ENCODE measurements around the gene RPTOR. TPM values are rescaled to one million over a fixed set of nuclear protein-coding genes. Genes with fewer than 3 reads are reported as not detected.
"Not testable (repeated sequence)": the region's sequence is repeated elsewhere in the genome, so short reads cannot be mapped to it uniquely, and the experiment has no call there.

The RPTOR gene
- total RNA-seq, 1 donor from 2014 or later: 21.8 TPM

DNA sequence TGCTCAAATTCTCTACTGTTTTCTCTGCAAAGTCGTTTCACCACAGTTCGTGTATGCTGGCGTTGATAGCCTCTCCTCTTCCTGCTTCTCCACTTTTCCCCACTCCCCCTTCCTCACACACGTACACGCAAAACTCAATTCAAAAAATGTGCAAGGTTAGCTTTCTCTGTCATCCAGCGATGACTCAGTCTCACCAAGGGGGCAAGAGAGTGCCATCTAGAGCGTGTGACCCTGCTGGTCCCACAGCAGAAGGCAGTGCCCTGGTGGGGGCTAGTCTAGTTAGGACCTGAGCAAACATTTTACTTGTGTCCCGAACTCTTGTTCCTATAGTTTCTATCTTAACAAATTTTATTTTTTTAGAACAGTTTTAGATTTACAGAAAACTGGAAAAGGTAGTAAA, 325.8 kb downstream of the RPTOR start:
- no peak for DNase-seq

DNA sequence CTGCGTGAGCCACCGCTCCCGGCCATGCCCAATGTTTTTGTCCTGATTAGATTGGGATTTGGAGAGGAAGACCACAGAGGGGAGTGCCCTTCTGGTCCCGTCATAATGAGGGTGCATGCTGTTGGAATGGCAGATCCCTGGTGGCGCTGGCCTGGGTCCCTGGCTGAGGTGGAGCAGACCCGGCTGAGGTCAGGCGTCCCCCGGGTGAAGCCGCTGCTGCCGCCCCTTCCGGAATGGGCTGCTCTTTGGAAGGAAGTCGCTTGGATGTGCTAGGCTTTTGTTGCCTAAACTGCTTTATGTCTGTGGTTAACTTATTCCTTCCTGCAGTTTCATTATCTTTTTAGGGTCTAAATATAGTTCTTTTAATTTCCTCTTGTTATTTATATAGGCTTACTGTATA, 326.7 kb downstream of the RPTOR start:
- DNase-seq: peak; percentile 35

DNA sequence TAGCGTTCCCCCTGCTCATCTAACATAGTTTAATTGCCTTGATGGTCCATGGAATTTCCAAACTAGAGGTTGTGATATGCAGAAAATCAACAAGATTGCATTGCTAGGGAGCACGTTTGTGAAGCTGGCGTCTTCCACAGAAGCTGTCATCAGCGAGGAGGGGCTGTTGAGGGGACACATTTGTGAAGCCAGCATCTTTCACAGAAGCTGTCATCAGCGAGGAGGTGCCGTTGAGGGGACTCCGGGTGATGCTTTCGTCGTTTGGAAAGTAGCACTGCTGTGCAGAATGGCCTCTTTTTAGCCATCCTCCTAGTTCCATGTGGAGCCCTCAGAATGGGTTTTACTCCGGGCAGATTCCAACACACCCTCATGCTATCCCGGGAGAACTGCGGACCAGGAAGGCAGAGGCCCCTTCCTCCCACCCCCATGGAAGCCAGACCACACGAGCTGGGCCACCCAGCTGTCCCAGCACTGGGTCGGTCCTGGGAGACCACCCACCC, 327.4 kb downstream of the RPTOR start:
- no peak for DNase-seq

DNA sequence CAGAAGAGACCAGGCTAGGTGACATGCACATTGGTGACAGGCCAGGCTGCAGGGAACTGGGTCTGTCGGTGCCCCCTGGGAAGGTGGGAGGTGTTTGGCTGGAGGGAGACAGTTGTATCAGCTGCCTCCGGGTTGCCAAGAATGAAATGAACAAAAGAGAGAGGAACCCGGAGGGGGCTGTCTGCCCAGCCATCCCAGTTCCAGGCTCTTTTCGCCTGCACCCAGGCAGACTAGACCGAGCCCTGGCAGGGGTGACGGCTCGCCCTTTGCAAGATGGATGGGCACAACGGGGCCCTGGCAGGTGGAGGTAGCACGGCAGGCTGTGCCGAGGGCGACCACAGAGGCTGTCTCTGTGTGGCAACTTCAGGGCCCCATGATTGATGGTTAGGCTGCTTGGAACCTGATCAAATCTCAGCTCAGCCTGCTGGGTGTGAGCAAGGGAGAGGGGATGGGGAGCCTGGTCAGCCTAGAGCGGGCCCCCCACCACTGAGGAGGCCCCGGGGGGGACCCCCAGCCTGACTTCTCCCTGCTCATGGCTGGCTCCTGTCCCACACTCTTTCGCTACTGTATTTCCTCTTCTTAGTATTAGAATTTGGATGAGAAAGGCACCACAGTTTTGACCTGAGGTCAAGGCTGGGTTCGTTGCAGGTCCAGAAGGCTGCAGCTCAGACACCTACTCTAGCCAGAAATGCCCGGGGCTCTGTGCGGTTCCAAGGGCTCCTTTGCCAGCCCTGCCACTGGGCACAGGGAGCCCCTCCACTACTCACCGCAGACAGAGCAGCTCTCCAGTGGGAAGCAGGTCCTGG, 328.1 kb downstream of the RPTOR start:
- DNase-seq: no peak

DNA sequence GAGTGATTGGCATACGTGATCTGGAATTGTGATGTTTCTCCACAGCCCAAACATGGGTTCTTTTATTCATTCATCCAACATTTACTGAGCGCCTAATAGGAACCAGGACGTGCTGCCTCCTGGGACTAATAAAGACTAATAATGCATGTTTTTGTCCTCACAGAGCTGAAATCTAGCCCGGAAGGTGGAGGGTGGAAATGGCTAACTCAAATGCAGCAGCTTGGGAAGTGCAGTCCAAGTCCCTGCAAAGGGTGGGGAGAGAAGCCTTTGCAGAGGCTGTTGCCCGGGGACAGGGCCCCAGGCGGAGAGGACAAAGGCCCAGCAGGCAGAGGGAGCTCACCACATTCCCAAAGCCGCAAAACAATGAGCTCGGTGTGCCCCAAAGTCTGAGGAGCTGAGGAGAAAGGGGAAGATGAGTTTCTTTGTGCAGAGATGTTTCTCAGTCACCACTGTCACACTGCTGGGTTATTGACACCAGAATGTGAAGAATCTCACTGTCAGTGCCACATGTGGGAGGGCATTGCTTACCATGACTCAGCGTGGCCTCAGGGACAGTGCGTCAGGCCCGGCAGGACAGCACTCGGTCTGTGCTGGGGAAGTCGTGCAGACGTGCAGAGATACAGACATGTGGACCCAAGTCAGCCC, 328.8 kb downstream of the RPTOR start:
- no peak for DNase-seq

DNA sequence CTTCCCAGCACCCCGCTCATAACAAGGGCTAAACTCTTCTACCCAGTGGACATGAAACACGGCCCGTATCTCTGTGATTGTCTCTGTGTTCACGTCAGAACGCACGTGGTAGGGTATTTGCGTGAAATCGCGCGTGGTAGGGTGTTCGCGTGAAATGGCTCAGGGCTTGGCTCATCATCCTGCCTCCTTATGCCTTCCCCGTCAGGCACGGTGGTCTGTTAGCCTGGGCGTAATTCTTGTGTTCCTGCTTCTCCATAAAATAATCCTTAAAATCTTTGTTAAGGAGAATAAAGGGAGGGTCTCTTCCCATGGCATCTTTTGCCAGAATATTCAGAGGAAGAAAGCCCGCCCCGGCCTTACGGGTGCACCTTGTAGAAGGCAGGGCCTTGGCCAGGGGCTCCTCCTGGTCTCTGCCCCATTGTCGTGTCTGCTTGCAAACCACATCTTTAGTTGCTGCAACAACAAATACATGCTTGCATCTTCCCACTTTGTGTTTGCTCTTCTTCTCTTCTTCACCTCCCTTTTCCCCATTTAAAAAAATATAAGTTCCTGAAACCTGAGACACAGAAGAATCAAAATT, 330.3 kb downstream of the RPTOR start:
- DNase-seq: no peak

DNA sequence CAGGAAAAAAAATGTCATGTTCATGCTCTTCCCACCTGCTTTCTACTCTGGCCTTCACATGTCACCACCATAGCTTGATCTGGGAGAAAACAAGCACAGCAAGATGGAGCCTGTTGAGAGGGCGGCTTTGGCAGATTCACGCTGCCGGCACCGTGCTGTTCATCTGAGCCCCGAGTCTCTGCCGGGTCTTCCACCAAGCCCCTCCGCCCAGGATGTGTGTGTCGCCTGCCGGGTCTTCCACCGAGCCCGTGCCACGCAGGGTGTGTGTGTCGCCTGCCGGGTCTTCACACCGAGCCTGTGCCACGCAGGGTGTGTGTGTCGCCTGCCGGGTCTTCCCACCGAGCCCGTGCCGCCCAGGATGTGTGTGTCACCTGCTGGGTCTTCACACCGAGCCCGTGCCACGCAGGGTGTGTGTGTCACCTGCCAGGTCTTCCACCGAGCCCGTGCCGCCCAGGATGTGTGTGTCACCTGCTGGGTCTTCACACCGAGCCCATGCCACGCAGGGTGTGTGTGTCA, 330.9 kb downstream of the RPTOR start:
- not testable (repeated sequence) for DNase-seq

DNA sequence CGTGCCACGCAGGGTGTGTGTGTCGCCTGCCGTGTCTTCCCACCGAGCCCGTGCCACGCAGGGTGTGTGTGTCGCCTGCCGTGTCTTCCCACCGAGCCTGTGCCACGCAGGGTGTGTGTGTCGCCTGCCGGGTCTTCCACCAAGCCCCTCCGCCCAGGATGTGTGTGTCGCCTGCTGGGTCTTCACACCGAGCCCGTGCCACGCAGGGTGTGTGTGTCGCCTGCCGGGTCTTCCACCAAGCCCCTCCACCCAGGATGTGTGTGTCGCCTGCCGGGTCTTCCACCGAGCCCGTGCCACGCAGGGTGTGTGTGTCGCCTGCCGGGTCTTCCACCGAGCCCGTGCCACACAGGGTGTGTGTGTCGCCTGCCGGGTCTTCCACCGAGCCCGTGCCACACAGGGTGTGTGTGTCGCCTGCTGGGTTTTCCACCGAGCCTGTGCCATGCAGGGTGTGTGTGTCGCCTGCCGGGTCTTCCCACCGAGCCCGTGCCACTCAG, 331.9 kb downstream of the RPTOR start:
- not testable (repeated sequence) for DNase-seq

DNA sequence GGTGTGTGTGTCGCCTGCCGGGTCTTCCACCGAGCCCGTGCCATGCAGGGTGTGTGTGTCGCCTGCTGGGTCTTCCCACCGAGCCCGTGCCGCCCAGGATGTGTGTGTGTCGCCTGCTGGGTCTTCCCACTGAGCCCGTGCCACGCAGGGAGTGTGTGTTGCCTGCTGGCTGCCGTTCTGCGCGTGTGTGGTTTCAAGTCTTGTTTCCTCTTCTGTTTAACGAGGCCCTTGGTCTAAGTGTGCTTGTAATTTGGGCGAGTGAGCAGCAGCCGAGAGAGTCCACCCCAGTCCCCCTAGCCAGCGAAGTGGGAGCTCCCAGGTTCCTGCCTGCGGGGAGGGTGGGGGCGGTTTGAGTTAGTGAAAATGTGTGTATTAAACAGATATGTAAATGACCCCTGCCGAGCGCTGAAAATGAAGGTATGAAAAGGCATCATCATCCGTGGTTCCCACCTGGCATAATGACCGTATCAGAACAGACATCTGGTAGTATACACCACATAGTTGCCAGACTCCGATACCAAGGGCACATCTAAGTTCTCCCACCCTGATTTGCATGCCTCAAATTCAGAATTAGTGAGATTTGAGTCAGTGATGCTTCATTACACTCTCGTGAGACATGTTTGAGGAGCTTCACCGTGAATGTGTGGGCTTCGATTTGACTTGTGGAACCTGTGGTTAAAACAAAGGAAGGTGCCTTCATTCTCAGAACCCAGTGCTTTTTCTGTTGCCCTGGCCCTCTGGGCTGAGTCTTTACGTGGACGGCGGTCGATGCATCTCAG, 332.5 kb downstream of the RPTOR start:
- DNase-seq: no peak

DNA sequence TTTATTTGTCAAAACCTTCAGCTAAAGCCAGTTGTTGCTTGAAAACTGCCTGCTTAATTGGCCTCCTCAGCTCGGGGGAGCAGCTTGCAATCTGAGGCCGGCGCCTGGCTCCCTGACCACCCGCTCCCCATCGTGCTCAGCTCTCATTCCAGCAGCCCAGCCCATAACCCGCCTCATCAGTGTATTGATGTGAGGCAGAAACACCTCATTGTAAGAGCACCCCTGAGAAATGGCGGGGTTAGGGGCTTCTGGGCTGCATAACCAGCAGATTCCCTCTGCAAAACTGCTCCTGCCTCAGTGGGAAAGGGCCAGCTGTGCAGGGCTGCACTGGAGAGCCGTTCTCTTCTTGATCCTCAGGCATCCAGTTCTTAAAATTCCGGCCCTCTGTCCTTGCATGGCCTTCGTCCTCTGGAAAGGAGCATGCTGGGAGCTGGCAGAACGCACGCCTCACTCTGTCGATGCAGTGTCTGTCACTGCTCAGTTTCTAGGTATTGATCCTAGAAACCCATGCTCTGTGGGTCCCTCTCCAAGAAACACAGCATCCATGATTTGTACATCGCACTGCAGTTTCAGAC, 333.2 kb downstream of the RPTOR start:
- no peak for DNase-seq

DNA sequence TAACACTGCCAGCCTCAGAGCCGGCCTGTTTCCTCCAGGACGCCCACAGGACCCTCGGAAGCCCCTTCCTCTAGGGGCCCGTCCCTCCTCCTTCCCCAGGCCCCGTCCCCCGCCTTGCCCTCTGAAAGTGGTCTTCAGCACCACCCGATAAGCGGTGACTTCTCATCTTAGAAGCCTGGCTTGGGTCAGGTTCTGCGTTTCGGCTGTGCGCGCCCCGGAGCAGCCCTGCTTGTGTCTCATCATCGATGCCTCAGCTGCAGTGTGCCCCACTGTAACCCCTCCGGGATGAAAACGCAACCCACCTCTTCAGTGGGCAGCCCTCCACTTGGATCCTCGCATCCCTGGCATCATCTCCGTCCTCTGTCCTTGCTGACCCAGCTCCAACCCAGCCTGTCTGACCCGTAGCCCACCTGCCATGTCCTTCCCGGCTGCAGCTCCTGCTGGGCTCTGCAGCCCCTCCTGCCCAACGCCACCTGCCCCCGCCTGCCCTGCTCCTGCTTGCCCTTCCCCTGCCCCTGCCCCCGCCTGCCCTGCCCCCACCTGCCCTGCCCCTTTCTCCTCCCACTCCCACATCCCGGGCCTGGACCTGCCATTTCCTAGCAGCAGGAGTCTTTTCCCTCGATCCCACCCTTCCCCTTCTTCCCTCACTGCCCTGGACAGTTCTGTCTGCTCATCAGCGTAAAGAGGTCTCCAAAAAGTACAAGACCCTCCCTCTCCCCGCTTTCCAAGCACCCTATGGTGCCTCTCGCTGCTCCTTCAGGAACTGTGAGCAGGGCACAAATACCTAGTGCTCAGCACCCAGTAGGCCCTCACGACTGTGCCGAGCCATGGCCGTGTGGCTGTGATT, 334.5 kb downstream of the RPTOR start:
- DNase-seq: no peak

DNA sequence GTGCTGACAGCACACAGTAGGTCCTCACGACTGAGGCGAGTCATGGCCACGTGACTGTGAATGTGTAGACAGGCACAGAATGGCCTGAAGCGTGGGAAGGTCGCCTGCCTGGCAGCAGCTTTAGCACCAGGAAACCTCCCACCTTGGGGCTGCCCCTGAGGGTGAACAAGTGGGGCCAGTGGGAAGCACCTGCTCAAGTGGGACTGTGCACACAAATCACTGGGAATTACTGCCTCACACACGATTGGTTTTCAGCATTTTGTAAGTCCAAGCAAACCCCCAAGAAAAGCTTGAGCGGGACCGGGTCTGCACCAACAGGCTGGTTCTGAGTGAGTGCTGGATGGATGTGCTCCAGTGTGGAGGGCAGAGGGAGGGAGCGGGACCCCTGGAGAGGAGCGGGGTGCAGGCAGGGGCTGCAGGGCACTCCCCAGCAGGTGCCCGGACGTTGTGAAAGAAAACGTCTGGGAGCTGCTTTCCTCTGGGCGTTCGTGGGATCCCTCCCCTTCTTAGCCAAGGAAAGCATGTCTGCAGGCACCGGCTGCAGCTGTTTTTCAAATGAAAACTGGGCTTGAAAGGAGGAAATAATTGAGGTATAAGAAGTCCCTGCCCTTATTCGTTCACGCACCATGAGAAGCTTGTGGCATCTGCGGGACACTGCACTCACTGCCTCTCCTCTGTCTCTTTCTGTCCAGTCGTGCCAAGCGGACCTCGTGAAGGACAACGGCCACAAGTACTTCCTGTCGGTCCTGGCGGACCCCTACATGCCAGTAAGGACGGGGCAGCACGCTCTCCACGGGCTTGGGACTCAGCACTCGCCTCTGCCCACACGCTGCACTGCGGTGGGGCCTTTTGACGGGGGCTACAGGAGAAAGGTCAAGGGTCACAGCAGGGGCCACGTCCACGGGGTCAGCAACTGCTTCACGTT, 335.3 kb downstream of the RPTOR start:
- DNase-seq: no peak

DNA sequence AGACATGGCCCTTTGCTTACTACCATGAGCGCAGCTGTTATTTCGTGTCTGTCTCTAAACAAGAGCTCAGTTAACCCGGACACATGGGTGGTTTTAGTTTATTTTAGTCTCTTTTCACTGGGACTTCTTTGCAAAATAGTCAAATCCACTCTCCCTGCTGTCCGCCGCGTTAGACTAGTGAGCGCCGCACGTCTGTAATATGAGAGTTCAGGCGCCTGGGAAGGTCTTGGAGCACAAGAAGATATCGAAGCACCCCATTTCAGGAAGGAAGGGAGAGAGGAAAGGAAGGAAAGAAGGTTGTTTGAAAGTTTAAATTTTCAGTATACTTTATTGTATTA, 336.0 kb downstream of the RPTOR start:
- DNase-seq: no peak

DNA sequence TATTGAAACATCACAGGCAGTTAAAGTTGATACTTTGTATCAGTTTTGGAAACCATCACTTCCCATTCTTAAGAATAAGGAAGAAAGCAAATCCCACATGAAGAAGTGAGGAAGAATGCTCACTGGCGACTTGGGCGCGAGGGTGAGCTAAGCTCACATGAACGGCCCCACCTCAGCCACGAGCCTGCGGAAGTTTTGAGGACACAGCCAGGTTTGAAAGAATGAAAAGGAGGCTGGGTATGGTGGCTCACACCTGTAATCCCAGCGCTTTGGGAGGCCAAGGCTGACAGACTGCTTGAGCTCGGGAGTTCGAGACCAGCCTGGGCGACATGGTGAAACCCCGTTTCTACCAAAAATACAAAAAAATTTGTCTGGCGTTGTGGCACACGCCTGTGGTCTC, 336.7 kb downstream of the RPTOR start:
- DNase-seq: no peak

DNA sequence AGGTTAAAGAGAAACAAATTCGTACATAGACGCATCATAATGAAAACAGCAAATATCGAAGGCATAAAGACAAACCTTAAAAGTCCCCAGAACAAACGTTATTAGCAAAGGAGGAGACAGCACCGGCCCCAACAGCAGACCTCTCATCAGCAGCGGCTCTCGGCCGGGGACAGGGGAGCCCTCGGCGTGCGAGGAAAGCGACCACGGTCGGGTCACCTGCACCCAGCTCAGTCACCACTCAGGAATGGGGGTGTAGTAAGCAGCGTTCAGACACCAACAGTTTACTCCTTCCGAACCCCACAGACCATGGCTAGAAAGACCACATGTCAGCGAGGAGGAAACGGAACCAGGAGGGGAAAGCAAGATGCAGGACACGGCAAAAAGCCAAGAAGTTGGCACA, 337.7 kb downstream of the RPTOR start:
- DNase-seq: no peak

DNA sequence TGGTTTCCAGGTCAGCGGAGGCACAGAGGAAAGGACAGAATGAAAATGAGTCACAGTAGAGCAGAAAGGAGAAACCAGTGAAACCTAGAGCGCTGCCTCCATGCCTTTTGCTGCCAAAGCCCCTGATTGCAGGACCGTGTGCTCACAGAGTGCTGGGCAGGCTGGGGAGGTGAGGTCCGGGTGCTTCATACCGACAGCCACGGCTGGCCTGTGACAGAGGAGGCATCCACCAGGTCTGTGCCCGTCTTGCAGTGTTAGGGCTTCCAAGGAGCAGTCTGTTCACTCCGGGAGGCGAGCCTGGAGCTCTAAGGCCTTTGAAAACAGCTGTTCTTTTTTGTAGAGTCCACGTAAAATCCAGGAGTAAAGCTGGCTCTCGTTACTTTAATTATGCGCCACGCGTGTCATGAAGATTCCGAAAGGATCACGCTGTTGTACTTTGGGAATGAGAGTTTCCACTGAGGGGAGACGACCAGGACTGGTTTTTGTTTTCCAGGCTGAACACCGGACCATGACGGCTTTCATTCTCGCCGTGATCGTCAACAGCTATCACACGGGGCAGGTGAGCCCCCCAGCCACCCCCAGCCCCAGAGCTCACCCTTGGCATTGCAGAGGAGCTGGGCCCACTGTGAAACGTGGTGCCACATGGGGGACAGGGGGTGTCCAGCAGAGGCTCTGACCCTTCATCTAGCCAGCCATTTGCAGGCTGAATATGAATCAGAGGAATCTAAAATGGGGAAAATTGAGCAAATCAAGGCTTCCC, 338.5 kb downstream of the RPTOR start:
- DNase-seq: no peak

DNA sequence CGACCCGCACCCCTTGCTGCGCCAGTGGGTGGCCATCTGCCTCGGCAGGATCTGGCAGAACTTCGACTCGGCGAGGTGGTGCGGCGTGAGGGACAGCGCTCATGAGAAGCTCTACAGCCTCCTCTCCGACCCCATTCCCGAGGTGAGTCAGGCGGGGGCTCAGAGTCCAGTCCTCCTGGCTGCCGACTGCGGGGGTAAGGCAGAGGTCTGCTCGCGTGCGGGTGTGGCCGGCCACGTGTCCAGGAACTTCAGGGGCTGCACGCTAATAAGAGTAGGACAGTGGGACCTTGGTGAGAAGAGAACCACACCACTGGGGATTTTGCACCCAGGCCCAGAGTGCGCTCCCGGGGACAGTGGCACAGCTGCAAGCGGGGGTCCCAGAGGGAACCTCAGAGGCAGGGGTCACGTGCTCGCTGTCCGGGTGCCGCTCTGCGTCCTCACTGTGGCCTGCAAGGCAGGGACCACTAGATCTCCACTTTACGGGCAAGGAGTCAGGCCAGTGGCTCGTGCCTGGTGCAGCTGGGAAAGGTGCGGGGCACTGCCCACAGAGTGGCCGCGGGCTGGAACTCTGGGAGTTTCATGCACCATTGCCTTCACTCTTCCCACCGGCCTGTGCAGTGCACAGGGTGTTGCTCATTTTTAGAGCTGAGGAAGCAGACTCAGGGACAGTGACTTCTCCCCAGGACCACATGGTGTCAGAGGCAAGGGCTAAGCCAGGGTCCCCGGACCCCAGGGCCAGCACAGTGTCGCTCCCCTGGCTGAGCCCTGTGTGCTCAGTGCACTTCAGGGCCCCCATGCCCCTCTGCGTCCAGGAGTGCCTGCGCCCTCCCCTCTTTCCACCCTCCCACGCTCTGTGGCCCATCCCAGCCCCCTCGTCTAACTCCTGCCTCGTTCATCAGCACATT, 339.4 kb downstream of the RPTOR start:
- DNase-seq: no peak

DNA sequence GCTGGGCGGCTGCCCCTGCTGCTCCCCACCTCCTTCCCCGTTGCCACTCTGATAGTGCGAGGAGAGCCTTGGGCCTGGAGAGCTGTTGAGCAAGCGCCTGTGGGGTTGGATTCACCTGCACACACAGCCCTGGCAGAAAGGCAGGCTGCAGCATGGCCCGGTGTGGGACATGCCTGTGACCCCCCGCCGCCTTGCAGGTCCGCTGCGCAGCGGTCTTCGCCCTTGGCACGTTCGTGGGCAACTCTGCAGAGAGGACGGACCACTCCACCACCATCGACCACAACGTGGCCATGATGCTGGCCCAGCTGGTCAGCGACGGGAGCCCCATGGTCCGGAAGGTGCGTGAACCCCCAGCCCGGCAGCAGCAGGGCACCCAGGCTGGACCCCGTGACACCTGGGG, 340.2 kb downstream of the RPTOR start:
- DNase-seq: no peak

Data from dermis blood vessel endothelial cell (primary cell).